Right lung (tissue), 5 donors: Measurements from ENCODE around the gene ADAMTSL3. TPM values are rescaled to one million over a fixed set of nuclear protein-coding genes. Genes with fewer than 3 reads are reported as not detected.

Source experiments
- DNase-seq, 2 donors: peaks; one replicate each; pipeline ENCODE4 v3.0.0-alpha.2; 2013
- polyA plus RNA-seq, 5 donors: library from polyadenylated mRNA; unstranded; fragments of 120-200 nt; gene quantifications; one replicate each; pipeline versions ENCODE4 v1.2.1 to v1.2.3, GENCODE V29; 2013; ENCODE audit warnings: inconsistent platforms in 1 of 5, low replicate concordance in 1 of 5; ENCODE audit not compliant: insufficient read length in 5 of 5, insufficient read depth in 1 of 5

The ADAMTSL3 gene
- polyA plus RNA-seq, 5 donors = 15.3 to 30.4 (median 20.0) TPM

GRCh38 chr15:83970295-83970890, 316.5 kb downstream of the ADAMTSL3 start:
- no peak for DNase-seq

DNA sequence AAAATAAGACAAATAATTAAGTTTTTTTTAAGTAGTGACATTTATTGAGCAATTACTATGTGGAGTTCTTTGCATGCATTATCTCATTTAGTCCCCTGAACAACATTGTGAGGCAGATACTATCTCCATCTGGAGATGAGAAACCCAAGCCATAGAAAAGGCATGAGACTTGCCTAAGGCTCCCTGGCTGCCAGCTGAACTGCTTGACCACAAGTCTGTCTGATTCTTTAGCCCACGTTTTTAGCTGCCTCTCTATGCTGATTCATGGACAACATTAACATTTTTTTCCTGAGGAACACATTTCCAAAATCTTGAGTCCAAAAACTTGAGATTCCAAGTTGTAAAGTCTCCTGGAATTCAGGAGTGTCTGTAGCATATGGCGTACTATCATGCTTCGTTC, 318.1 kb downstream of the ADAMTSL3 start:
- DNase-seq = no peak

DNA sequence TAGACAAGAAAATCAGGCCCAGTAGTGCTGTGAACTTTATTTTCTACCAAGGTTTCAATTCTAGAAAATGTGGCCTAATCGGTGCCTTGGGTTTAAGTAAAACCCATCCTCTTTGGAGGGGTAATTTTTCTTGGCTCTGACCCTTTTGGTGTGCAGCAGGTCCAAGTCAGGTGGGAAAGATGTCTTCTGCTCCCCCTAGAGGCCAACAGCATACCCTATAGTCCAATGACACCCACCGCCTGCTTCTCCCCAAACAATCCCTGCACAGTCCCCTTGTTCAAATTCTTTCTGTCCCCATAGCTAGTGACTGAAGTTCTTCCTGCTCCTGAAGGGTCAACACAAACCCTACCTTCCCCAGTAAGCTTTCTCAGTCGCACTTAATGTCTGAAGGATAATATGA, 319.9 kb downstream of the ADAMTSL3 start:
- no peak for DNase-seq

DNA sequence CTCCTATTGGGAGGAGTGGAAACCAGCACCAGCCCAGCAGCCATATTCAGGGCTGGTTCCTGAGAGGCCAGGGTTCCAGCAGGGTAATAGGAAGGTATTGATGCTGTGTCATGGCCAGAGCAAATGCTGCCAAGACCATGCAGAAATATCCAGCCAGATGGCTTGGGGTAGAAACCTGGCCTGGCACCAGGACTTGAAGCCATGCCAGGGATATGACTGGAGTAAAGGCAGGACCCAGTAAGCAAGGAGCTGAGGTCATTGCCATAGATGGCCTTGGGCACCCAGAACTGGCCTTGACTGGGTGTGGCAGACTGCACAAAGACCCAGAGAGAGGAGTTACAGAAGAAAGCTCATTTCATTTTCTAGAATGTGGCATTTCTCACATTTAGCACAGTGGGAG, 324.1 kb downstream of the ADAMTSL3 start:
- no peak for DNase-seq

- DNase-seq = no peak
Measured at GRCh38 chr15:83978588-83978987, 324.7 kb downstream of the ADAMTSL3 start.

DNA sequence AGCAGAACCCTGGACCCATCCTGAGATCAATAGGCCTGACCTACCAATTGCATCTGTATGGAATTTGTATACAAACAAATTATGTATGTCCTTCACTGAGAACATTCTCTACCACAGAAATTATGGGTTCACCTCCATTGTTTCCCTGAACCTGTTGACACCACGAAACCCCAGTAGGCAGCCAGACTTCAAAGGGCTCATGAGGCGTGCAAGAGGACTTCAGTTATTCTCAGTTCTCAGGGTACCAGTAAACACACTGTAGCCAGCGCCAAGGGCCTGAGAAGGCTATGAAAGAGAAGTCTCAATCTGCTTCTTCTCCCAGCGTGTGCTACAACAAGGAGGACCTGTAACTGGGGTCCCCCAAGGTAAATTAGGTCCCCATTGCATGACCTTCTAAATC, 326.7 kb downstream of the ADAMTSL3 start:
- no peak for DNase-seq

DNA sequence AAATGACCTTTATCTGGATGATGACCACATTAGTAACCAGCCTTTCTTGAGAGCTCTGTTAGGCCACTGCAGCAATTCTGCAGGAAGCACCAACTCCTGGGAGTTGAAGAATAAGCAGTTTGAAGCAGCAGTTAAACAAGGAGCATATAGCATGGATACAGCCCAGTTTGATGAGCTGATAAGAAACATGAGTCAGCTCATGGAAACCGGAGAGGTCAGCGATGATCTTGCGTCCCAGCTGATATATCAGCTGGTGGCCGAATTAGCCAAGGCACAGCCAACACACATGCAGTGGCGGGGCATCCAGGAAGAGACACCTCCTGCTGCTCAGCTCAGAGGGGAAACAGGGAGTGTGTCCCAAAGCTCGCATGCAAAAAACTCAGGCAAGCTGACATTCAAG, 328.8 kb downstream of the ADAMTSL3 start:
- no peak for DNase-seq

GRCh38 chr15:83983634-83984458, 329.9 kb downstream of the ADAMTSL3 start:
- no peak for DNase-seq

DNA sequence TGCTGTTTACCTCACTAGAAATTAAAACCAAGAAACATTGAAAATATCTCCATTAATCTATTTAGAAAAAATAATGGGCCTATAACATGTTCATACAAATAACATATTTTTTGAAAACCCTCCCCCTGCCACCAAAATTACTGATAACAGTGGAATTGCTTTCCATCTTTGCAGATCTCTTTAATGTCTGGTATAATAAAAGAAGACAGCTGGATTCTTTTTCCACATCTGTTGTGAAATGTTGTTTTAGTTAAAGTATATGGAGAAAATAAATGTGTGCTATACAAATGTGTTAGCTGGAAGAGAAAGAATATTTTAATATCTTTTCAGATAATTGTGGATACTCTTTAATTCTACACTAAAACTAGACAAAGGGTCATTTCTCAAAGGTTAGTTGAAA, 330.7 kb downstream of the ADAMTSL3 start:
- peak; percentile 25 to 45 for DNase-seq

DNA sequence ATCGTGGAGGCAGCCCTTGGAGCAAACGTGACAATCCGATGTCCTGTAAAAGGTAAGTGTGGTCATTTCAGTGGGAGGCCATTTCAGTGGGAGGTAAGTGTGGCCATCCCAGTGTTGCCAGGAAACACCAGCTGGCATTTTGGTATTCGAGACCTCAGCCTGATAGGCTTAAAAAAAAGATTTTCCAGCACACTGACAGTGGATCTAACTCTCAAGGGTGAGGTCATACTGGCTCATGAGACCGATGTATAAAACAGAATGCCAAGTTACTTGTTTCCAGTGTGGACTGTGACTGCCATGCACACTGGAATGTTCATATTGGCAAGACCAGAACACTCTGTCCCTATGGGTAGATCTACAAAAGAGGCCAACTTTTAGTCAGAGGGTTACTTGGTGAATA, 337.2 kb downstream of the ADAMTSL3 start:
- DNase-seq = no peak

DNA sequence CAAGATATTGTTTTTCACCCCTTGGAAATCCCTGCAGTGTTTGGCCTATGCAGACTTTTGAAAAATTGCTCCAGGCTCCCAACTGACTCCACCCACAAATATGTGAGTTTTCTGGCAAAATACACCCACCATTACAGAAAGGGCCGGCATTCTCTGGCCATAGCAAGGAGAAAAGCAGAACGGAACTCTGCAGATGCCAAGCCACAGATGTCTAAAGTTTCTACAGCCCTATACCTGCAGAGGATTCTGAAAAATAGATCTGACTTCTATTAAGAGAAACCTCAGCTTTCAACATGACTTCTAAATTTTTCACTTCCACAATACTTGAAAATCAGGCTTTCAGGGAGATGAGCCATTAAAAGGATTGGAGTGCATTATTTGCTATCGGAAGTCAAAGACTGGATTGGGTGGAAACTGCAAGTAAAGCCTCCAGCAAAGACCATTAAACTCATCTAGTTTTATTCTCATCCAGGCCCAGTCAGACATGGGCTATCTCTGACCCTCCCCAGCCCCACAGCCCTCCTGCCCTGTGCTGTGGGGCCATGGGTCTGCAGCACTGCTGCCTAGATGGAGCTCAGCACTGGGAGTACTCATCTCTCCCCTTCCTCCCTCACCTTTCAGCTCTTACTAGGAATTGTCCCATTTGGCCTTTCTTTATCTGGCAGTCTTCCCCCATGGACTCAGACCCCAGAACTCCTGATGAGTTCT, 338.6 kb downstream of the ADAMTSL3 start:
- DNase-seq = no peak

DNA sequence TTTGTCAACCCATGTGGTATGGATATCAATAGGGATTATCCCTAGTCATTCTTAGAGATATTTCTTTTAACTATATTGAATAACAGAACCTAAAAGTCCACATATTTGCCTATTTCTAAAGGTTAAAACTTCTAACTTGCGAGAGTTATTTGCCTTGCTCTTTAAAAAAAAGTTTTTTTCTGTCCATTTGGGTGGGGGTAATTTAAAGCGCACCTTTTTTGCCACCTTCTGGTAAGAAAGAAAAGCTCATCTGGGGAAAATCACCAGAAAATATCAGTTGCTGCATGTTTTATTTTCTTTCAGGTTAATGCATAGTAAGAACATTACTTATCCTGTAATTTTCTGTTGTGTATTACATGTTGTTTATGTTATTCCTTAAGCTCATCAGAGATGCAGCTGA, 339.7 kb downstream of the ADAMTSL3 start:
- no peak for DNase-seq

- no peak for DNase-seq
Measured at GRCh38 chr15:83998486-83998885, 344.6 kb downstream of the ADAMTSL3 start.

DNA sequence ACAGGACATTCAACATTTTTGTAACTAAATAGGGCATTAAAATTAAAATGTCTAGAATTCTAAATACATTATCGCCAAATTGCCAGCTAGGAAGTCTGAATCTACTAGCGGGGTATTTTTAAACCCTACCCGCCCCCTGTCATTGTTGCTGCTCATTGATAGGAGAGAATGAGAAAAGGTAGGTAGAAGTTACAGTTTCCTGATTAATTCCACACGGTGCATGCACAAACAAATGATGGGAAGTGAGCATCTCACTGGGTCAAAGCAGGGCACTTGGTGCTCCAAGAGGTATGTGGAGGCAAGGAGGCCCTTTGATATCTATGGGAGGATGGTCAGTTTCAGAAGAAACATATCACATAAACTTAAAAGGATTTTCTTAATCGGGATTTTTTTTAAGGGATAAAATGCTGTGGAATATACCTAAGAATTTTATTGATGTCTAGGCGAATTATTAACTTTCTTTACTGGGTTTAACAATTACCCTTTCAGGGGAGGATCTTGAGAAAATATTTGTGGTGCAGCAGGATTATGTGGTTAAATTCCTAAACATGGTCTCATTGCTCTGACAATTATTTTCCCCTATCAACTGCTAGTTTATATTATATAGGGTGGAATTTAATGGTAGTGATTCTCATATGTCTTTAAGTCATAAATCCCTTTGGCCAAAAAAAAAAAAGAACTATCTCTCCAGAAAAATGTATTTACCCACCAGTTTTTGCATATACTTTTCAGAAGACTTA, 345.6 kb downstream of the ADAMTSL3 start:
- no peak for DNase-seq

DNA sequence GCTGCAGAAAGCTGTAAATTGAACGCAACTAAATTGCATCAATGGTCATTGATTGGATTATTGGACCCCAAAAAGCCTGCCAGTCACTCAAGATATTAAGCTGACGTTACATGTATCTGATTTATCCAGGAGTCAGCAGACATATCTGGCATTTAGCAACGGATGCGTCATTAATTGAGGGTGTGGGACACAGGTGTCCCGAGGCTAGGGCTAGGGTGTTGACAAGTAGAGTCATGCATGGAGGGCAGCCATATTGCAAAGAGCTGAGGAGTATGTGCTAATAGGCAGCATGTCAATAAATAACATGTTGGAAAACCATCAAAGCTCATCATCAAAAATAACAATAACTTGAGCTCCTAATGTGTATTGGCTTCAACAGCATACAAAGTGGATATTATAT, 347.1 kb downstream of the ADAMTSL3 start:
- DNase-seq = no peak

DNA sequence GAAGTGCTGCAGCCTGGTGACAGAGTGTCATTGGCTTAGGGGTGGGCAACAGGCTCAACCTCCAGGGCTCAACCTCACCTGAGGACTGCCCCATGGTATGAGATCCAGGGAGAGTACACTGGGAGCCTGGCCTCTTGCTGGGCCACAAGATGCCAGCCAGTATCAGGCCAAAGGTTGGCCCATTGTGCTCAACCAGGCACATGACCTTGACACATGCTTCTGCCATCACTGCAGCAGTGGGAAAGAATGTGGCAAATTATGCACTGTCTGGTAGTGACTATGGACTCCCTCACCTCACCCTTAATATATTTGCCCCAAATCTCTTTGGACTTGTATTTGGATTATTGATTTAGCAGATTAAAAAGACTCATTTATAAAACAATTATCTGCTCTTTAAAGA, 347.7 kb downstream of the ADAMTSL3 start:
- no peak for DNase-seq

DNA sequence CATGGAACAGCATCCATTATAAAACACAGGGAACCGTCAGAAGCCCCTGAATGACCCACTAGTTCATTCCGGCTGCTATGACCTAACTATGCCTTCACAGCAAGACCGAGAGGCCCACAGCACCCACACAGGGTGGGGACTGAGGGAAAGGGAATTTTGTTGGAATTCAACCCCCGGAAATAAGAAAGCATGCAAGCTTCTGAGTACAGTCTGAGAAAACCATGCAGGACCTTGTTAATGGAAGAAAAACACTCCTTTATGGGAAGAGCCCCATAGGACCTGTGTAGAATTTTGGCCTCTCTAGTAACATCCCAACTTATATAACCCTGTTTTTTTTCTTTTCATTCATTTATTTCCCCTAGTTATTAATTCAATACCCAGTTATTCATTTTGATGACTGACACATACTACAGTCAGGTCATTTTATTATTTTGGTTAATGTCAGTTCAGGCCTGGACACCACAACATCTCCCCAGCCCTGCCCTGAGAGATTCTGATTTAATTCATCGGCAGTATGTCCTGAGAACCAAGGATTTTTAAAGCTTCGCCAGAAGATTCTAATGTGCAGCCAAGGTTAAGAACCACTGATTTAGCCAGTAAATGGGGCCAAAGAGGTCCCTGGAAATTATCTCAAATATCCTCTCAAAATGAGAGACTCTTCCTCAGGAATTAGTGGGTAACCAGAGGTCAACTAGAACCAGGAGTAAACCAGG, 350.0 kb downstream of the ADAMTSL3 start:
- DNase-seq = no peak

GRCh38 chr15:84006421-84006820, 352.5 kb downstream of the ADAMTSL3 start:
- DNase-seq = no peak

DNA sequence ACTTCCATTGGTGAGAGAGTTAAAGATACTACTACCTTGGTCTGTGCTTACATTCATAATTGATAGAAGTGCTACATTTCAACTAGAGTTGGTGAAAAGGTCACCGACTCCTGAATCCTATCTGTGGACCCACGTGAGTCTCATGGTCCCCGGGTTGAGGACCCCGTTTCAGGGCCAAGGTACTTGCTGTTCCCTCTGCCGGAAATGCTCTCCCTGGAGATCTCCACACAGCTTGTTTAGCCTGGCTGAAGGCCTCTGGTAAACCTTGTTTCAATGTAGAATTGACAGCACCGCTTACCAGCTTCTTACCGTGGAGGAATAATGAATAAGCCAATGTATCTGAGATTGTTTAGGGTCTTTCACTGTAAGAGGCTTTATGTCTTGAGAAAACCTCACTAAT, 355.7 kb downstream of the ADAMTSL3 start:
- no peak for DNase-seq

GRCh38 chr15:84010246-84010645, 356.3 kb downstream of the ADAMTSL3 start:
- no peak for DNase-seq

- peak in 1 of 2 donors; percentile 2 for DNase-seq
Measured at GRCh38 chr15:84016371-84016770, 362.4 kb downstream of the ADAMTSL3 start.

DNA sequence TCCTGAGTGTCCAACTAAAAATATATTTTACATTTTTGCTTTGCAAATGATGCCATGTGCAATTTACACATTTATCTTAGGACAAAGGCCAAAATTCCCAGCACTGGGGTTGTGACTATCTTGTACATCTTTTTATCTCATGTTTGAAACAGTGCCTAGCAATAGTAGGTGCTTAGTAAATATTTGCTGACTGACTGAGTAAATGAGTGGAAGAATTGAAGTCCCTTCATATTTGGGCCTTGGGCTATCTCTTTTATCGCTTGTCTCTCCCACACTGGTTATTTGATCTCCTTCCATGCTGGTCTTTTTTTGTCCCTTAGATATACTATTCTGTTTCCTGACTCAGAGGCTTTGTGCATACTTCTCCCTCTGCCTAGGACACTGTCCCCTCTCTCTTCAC, 368.6 kb downstream of the ADAMTSL3 start:
- no peak for DNase-seq
